A673 (cell line): ENCODE data around the gene IGSF1.

ENCODE experiments used
- EZH2 ChIP-seq: fragments of 200-600 bp; sonication (generic); IDR thresholded peaks from 2 replicates; pipeline ENCODE4 v1.6.1; 2017; ENCODE audit warnings: borderline replicate concordance, low read depth, mild to moderate bottlenecking, mixed read lengths, antibody characterized with exemption, low read length; ENCODE audit not compliant: poor library complexity, severe bottlenecking
- TF ChIP-seq, protein P1 (sequence below): fragments of 300-800, 200-600 bp; sonication (generic); conservative IDR thresholded peaks from 2 replicates; pipeline ENCODE4 v1.5.1; 2017; ENCODE audit warnings: low read depth, mild to moderate bottlenecking, antibody characterized with exemption, low read length, moderate library complexity, mixed read lengths

DNA sequence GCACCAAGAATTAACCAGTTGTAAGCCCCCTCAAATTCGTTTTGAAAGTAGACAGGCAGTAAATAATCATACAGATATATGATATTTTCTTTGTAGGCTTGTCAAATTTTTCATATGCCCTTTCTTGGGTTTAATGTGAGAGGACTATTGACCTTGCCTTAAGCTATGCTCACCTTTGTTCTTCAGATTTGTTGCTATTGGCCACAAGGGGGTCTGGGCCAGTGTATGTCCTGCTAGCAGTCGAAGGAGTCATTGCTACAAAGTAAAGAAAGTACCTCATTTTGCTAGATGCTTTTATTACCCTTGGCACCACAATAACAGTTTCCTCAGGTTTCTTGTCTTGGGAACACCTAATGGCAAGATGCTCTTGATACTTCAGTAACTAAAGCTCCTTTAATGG, 51.7 kb downstream of the IGSF1 start:
- TF ChIP-seq, protein P1, sequence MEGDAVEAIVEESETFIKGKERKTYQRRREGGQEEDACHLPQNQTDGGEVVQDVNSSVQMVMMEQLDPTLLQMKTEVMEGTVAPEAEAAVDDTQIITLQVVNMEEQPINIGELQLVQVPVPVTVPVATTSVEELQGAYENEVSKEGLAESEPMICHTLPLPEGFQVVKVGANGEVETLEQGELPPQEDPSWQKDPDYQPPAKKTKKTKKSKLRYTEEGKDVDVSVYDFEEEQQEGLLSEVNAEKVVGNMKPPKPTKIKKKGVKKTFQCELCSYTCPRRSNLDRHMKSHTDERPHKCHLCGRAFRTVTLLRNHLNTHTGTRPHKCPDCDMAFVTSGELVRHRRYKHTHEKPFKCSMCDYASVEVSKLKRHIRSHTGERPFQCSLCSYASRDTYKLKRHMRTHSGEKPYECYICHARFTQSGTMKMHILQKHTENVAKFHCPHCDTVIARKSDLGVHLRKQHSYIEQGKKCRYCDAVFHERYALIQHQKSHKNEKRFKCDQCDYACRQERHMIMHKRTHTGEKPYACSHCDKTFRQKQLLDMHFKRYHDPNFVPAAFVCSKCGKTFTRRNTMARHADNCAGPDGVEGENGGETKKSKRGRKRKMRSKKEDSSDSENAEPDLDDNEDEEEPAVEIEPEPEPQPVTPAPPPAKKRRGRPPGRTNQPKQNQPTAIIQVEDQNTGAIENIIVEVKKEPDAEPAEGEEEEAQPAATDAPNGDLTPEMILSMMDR, result no peak
- TF ChIP-seq EZH2, result no peak
